ENCODE results near the gene CDC42BPB. TPM values are rescaled to one million over a fixed set of nuclear protein-coding genes. Genes with fewer than 3 reads are reported as not detected.

CDC42BPB gene
- total and polyA plus RNA-seq, 12 donors: 41.1 to 108 (median 77.4) TPM

- H3K9me3 ChIP-seq (replicated peaks in 1 of 3): no peaks in the 10 kb centered on the region
- no peak overlapping the region for H3K4me3 ChIP-seq
- no peak for DNase-seq
- TF ChIP-seq POLR2A (IDR thresholded peaks at IDR 0.05) (no peak), CTCF (IDR thresholded peaks at IDR 0.05) (no peak)
- H3K4me1 ChIP-seq (replicated peaks in 1 of 2): peaks cover 0 to 7% of the 10 kb centered on the region in 2 donors
- 95 to 100% (median 96%) methylated on average over 5 to 8 of the region's 8 CpGs for WGBS, 4 donors
- H3K36me3 ChIP-seq (replicated peaks in 1 of 2): peaks cover 0 to 54% of the 10 kb centered on the region in 2 donors
- no peak overlapping the region for H3K27ac ChIP-seq
- H3K27me3 ChIP-seq: no peaks in the 10 kb centered on the region
- intact Hi-C loops (cut with DNase I): no loop called here
These were observed 51.2 kb downstream of the CDC42BPB start for GRCh38 chr14:103006106-103006505.

GRCh38 chr14:103003850-103004249, 53.5 kb downstream of the CDC42BPB start:
- no peak for DNase-seq
- Histone ChIP-seq H3K27me3 (no peaks in the 10 kb centered on the region), H3K36me3 (replicated peaks in 1 of 2) (peaks cover 0 to 54% of the 10 kb centered on the region in 2 donors), H3K9me3 (replicated peaks in 1 of 3) (no peaks in the 10 kb centered on the region), H3K4me3 (no peak overlapping the region), H3K27ac (no peak overlapping the region), H3K4me1 (replicated peaks in 1 of 2) (no peaks in the 10 kb centered on the region)
- intact Hi-C loops (cut with DNase I): no loop called here
- WGBS, 4 donors: 92 to 96% (median 93%) methylated on average over 21 to 24 of the region's 24 CpGs
- TF ChIP-seq CTCF (IDR thresholded peaks at IDR 0.05) (no peak), POLR2A (IDR thresholded peaks at IDR 0.05) (no peak)

- Histone ChIP-seq H3K36me3 (replicated peaks in 1 of 2) (peaks cover 0 to 50% of the 10 kb centered on the region in 2 donors), H3K4me3 (no peak overlapping the region), H3K27ac (no peak overlapping the region), H3K4me1 (replicated peaks in 1 of 2) (no peaks in the 10 kb centered on the region), H3K9me3 (replicated peaks in 1 of 3) (no peaks in the 10 kb centered on the region), H3K27me3 (no peaks in the 10 kb centered on the region)
- WGBS, 4 donors: 92 to 95% (median 94%) methylated on average over 13 to 14 of the region's 14 CpGs
- no peak for DNase-seq
- intact Hi-C loops (cut with DNase I): no loop called here
- TF ChIP-seq POLR2A (IDR thresholded peaks at IDR 0.05): no peak
- no peak for TF ChIP-seq CTCF (IDR thresholded peaks at IDR 0.05)
These were observed 54.1 kb downstream of the CDC42BPB start for GRCh38 chr14:103003351-103003615.

GRCh38 chr14:103002578-103003350, 54.6 kb downstream of the CDC42BPB start:
- TF ChIP-seq POLR2A (IDR thresholded peaks at IDR 0.05): no peak
- no peak for TF ChIP-seq CTCF (IDR thresholded peaks at IDR 0.05)
- H3K27ac ChIP-seq: no peak overlapping the region
- peaks cover 0 to 49% of the 10 kb centered on the region in 2 donors for H3K36me3 ChIP-seq (replicated peaks in 1 of 2)
- no peak for DNase-seq
- H3K27me3 ChIP-seq: no peaks in the 10 kb centered on the region
- WGBS, 4 donors: 85 to 91% (median 90%) methylated on average over 15 to 22 of the region's 22 CpGs
- no peak overlapping the region for H3K4me3 ChIP-seq
- H3K4me1 ChIP-seq (replicated peaks in 1 of 2): no peaks in the 10 kb centered on the region
- intact Hi-C loops (cut with DNase I): no loop called here
- H3K9me3 ChIP-seq (replicated peaks in 1 of 3): no peaks in the 10 kb centered on the region
